Fibroblast of skin of abdomen (primary cell): ENCODE results near the gene PCDHB16.

Source experiments
- DNase-seq: peaks from one replicate; pipeline ENCODE4 v3.0.0-alpha.2; 2013

The PCDHB16 gene

GRCh38 chr5:141234109-141234667, 52.0 kb downstream of the PCDHB16 start:
- no peak for DNase-seq
